SKM-1 (cell line): ENCODE measurements around the gene C20orf173.
A peak's percentile ranks its signal among the peaks of the same experiment; 100 is the strongest.

Experiments used
- DNase-seq: peaks from one replicate; lab custom pipeline; 2025; ENCODE audit not compliant: unreplicated experiment; lab: John Stamatoyannopoulos, UW

C20orf173 gene

DNA sequence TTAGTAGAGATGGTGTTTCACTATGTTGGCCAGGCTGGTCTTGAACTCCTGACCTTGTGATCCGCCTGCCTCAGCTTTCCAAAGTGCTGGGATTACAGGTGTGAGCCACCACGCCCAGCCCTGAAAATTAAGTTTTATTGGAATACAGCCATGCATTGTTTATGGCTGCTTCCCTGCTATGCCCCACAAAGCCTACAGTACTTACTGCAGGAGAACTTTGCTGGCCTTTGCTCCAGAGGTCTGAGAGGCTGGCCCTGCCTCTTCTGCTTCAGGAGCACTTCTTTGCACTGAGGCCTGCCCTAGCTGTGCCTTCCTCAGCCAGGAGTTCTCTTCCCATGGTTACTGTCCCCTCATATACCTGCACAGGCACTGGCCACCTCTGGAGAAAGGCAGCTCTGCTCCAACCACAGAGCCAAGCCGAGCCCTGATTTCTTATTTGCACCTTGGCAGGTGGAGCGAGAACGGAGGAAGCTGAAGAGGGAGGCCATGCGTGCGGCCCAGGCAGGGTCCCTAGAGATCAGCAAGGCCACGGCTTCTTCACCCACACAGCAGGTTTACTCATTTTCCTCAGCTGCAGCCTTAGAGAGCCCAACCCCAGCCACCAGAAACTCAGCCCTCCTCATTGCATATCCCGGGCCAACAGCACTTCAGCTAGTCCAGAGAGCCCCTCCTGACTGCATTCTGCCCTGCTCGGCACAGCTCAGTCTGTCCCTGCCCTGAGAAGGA is 20.8 kb downstream of the C20orf173 start:
- DNase-seq = no peak

DNA sequence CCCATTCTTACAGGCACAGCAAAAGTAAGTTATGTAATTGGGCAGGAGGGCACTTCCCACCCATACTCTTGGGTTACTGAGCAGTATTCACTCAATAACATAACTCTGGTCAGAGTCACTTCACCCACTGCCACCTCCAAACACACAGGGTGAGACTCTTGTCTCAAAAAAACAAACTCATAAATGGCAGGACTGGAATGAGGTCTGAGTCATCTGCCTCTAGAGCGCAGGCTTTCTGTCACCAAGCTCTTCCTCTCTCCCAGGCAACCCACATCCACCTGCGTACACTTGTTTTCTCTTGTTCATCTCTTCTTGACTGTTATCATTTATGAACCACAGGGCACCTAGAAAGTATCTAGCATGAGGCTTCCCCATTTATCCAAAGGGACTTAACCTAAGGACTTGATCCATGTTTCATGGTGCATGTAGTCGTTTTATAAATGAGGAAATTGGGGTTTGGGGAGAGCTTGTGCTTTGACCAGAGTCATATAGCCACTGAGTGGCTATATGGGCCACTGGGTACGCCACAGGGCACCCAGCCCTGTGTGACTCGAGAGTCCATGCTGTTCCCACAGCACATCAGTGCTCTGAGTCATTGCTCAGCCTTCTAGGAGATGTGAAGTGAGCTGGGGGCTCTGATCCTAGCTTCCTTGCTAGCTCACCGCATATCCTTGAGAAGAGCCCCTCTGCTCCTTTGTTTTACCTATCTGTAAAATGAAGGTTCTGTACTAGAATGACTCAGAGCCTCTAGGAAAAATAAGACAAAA is 22.4 kb downstream of the C20orf173 start:
- DNase-seq = no peak

DNA sequence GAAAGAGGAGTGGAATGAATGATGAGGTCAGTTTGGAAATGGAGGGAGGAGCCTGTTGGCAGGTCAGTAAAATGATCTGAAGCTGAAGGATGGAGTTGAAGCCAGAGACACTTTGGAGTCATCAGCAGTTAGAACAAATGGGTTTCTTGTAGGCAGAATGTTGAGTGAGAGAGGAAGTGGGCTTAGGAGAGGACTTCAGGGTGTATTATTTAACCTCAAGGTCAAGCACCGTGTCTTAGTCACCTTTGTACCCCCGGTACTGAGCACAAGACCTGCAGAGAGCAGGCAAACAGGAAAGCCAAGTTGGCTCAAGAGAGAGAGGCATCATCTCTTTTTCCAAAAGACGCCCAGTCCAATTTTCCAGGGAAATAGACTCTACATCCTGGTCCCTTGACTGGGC is 23.3 kb downstream of the C20orf173 start:
- no peak for DNase-seq

DNA sequence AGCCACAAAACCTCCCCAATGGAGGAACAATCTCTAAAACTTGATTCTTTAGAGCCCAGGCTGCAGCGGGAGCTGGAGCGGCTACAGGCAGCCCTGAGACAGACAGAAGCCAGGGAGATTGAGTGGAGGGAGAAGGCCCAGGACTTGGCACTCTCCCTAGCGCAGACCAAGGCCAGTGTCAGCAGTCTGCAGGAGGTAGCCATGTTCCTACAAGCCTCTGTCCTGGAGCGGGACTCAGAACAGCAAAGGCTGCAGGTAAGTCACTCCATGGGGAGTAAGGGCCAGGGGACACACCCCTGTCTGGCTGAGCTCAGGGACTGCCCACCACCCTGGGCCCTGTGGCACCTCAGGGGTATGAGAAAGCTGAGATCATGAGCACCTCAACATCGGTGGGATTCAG is 24.7 kb downstream of the C20orf173 start:
- DNase-seq = no peak

DNA sequence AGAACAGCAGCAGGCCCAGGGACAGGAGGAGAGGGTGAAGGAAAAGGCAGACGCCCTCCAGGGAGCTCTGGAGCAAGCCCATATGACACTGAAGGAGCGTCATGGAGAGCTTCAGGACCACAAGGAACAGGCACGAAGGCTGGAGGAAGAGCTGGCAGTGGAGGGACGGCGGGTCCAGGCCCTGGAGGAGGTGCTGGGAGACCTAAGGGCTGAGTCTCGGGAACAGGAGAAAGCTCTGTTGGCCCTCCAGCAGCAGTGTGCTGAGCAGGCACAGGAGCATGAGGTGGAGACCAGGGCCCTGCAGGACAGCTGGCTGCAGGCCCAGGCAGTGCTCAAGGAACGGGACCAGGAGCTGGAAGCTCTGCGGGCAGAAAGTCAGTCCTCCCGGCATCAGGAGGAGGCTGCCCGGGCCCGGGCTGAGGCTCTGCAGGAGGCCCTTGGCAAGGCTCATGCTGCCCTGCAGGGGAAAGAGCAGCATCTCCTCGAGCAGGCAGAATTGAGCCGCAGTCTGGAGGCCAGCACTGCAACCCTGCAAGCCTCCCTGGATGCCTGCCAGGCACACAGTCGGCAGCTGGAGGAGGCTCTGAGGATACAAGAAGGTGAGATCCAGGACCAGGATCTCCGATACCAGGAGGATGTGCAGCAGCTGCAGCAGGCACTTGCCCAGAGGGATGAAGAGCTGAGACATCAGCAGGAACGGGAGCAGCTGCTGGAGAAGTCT is 25.5 kb downstream of the C20orf173 start:
- no peak for DNase-seq

DNA sequence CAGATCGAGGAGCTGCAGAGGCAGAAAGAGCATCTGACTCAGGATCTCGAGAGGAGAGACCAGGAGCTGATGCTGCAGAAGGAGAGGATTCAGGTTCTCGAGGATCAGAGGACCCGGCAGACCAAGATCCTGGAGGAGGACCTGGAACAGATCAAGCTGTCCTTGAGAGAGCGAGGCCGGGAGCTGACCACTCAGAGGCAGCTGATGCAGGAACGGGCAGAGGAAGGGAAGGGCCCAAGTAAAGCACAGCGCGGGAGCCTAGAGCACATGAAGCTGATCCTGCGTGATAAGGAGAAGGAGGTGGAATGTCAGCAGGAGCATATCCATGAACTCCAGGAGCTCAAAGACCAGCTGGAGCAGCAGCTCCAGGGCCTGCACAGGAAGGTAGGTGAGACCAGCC is 26.2 kb downstream of the C20orf173 start:
- no peak for DNase-seq

DNA sequence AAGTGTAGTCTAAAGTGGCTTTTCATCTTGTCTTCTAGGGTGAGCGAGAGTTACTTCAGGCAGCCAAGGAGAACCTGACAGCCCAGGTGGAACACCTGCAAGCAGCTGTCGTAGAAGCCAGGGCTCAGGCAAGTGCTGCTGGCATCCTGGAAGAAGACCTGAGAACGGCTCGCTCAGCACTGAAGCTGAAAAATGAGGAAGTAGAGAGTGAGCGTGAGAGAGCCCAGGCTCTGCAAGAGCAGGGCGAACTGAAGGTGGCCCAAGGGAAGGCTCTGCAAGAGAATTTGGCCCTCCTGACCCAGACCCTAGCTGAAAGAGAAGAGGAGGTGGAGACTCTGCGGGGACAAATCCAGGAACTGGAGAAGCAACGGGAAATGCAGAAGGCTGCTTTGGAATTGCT is 27.1 kb downstream of the C20orf173 start:
- peak; percentile 48 for DNase-seq

DNA sequence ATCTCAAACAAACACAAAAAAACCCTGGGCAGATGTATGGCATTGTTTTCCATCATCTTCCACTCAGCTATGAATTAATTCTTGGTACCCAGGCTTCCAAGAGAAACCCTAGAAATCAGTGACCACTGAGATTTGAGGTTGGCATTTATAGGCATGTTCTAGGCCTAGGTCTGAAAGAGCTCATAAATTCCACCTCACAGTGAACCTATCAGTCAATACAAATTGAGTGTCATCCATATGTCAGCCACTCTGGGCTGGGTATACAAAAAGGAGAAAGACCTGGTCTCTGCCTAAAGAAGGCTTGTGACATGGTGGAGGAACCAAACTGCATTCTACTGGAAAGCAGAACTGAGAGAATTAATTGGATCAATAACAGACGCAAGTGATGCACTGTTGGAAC is 30.2 kb downstream of the C20orf173 start:
- no peak for DNase-seq

GRCh38 chr20:35497780-35498189 is 31.7 kb downstream of the C20orf173 start:
- DNase-seq = no peak

DNA sequence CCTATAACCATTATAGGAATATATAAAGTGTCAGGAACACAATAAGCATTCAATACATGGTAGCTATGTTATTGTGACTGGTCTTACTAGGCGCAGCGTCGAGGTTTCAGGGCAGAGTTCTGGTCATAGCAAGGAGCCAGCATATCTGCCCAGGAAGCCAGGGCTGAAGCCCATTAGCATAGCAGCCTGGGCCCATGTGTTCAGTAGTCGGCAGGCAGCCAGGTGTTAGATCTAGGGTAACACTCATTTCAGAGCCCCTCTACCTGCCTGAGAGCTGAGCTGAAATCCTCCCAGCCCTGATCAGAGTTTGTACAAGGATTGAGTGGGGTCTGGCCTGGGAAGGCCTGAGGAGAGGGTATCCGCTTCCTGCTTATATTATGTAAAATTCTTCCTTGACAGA is 32.1 kb downstream of the C20orf173 start:
- DNase-seq = no peak

GRCh38 chr20:35496481-35496880 is 33.0 kb downstream of the C20orf173 start:
- DNase-seq = no peak

DNA sequence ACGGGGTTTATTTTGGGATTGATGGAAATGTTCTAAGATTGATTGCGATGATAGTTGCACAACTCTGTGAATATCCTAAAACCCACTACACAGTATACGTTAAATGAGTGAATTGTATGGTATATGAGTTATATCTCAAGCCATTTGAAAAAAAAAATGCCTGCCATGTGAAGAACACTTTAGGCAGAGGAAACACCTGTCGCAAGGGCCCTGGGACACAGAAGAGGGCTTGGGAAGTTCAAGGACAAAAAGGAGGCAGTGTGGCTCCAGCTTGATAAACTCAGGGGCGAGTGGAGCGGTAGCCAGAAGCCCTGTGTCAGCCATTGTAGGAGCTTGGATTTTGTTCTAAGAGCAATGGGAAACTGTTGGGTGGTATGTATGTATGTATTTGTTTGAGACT is 37.1 kb downstream of the C20orf173 start:
- no peak for DNase-seq

GRCh38 chr20:35491823-35492222 is 37.6 kb downstream of the C20orf173 start:
- DNase-seq = no peak

DNA sequence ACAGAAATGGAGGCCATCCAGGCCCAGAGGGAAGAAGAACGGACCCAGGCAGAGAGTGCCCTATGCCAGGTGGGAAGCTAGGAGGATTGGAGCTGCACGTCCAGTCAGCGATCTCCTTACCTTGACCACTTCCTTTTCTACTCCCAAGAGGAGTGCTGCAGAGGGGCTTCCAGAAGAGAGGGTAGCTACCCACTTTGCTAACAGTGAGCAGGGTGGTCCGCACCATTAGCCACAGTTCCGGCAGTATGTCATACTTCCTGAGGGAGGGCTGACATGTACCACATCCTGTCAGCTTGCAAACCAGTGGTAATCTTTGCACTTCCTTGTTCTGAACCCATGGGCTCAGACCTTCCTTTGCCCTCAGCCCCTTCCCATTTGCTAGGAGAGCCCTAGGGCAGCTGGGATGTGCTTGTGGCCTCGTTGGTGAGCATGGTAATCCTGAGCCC is 38.7 kb downstream of the C20orf173 start:
- peak; percentile 82 for DNase-seq

DNA sequence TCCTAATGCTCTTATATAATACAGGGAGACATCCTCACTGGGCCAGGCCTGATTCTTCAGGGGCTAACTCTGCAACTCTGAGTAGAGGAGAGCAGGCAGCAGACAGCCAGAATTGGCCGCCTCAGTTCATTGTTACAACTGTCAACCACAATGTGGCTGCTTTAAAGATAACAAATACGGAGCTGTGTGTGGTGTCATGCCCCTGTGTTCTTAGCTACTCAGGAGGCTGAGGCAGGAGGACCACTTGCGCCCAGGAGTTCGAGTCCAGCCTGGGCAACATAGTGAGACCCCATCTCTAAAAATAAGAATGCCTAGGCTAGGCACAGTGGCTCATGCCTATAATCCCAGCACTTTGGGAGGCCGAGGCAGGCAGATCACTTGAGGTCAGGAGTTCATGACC is 39.7 kb downstream of the C20orf173 start:
- no peak for DNase-seq

- no peak for DNase-seq
Observed at GRCh38 chr20:35487479-35487878, 42.0 kb downstream of the C20orf173 start.

DNA sequence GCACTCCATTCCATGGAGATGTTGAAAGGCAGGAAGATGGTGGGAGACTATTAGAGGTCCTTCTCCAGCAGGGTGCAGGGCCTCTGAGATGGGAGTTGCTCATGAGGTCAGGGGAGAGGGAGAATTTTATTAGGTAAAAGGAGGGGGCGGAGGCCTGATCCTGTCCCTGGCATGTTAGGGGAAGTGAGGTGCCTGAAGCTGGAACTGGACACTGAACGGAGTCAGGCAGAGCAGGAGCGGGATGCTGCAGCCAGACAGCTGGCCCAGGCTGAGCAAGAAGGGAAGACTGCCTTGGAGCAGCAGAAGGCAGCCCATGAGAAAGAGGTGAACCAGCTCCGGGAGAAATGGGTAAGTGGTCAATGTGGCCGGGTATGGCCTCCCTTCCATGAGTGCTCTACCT is 49.7 kb downstream of the C20orf173 start:
- DNase-seq = no peak

DNA sequence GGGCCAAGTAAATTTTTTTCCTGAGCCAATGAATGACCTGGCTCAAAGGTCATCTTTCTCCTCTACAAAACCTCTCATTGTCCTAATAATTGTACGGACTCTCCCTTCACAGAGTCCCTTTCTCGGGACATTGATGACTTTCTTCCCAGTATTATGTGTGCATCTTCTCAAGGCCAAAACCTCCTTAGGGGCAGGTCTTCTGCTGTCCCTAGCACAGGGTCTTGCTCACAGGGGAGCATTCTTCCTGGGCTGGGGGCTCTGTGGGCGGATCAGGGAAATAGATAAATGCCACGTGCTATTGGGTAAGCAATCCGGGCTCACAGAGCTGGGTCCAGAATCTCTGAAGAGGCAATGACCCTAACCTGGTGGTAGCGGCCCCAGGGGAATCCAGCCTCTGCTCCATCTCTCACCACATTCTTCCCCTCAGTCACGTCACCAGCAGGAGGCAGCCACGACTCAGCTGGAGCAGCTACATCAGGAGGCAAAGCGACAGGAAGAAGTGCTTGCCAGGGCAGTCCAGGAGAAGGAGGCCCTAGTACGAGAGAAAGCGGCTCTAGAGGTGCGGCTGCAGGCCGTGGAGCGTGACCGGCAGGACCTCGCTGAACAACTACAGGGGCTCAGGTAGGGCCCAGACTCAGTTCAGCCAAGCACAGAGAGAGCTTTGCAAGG is 50.5 kb downstream of the C20orf173 start:
- DNase-seq = no peak
